Caco-2 (cell line): Measurements from ENCODE around the gene TASOR2. TPM values are rescaled to one million over a fixed set of nuclear protein-coding genes. Genes with fewer than 3 reads are reported as not detected.

Experiments used
- Bru-seq: library from RNA; stranded (reverse); fragments of 400-500 nt; gene quantifications from one replicate; lab custom pipeline; 2021; lab: Mats Ljungman, UMichigan
- BruChase-seq, 2 experiments: library from RNA; stranded (reverse); fragments of 400-500 nt; gene quantifications; one replicate each; lab custom pipeline; 2021; lab: Mats Ljungman, UMichigan
- BruUV-seq: library from RNA; stranded (reverse); fragments of 400-500 nt; replicated peaks from 2 replicates; lab custom pipeline; 2021; lab: Mats Ljungman, UMichigan
- CTCF ChIA-PET: fragments of 300-600 bp; sonication (Branson Sonifier 250); formaldehyde crosslinking; loops from one replicate; lab custom pipeline; 2022; ENCODE audit warnings: antibody characterized with exemption; lab: Charles Lee
- POLR2A ChIA-PET: fragments of 300-600 bp; sonication (Branson Sonifier 250); formaldehyde crosslinking; loops from one replicate; lab custom pipeline; 2022; ENCODE audit warnings: antibody characterized with exemption; lab: Charles Lee
- DNase-seq, 2 experiments: peaks; one replicate each; pipeline versions ENCODE4 v3.0.0 to v3.0.0-alpha.2; 2020 to 2022
- H3K27me3 ChIP-seq: replicated peaks from 2 replicates; pipeline ENCODE4 v1.6.0; 2011; ENCODE audit warnings: low read length; ENCODE audit not compliant: control insufficient read depth, insufficient read depth
- H3K36me3 ChIP-seq: 2 replicates; pipeline ENCODE4 v1.5.1; 2011; ENCODE audit warnings: low read length; ENCODE audit not compliant: control insufficient read depth, insufficient read depth
- H3K4me1 ChIP-seq: fragments of 250-450 bp; sonication (Bioruptor Pico); 2 replicates; pipeline ENCODE4 v1.5.1; 2020; ENCODE audit warnings: mild to moderate bottlenecking
- H3K4me3 ChIP-seq: 2 replicates; pipeline ENCODE4 v1.5.1; 2011; ENCODE audit warnings: low read depth, mild to moderate bottlenecking, control low read depth, low read length
- H3K9me3 ChIP-seq: fragments of 250-450 bp; sonication (Bioruptor Pico); 2 replicates; pipeline ENCODE4 v1.5.1; 2020; ENCODE audit warnings: mild to moderate bottlenecking, moderate library complexity
- H3K27ac Mint-ChIP-seq: one replicate; pipeline ENCODE4 v1.8.0; 2022; ENCODE audit warnings: mixed read lengths; ENCODE audit not compliant: unreplicated experiment
- H3K27me3 Mint-ChIP-seq: one replicate; pipeline ENCODE4 v1.8.0; 2022; ENCODE audit warnings: mixed read lengths; ENCODE audit not compliant: insufficient read depth, unreplicated experiment
- H3K36me3 Mint-ChIP-seq: one replicate; pipeline ENCODE4 v1.8.0; 2022; ENCODE audit warnings: mild to moderate bottlenecking, mixed read lengths; ENCODE audit not compliant: insufficient read depth, unreplicated experiment
- H3K4me1 Mint-ChIP-seq: one replicate; pipeline ENCODE4 v1.8.0; 2022; ENCODE audit warnings: low read depth, mixed read lengths; ENCODE audit not compliant: unreplicated experiment
- H3K4me3 Mint-ChIP-seq: one replicate; pipeline ENCODE4 v1.8.0; 2022; ENCODE audit warnings: mild to moderate bottlenecking, moderate library complexity, mixed read lengths; ENCODE audit not compliant: unreplicated experiment
- H3K9me3 Mint-ChIP-seq: one replicate; pipeline ENCODE4 v1.8.0; 2022; ENCODE audit warnings: mixed read lengths; ENCODE audit not compliant: unreplicated experiment
- intact Hi-C: fragments of 100-400 bp; cut with micrococcal nuclease; formaldehyde crosslinking; loops from one replicate; pipeline ENCODE4 v1.10.0; 2022; ENCODE audit not compliant: unreplicated experiment
- long read RNA-seq: library from polyadenylated mRNA; stranded (forward); transcript quantifications from one replicate; pipeline ENCODE4 v2.0.0, GENCODE V29; 2022
- total RNA-seq: library from RNA; stranded (reverse); gene quantifications from 2 replicates; pipeline ENCODE4 v1.2.3, GENCODE V29; 2022
- TF ChIP-seq, protein P1 (sequence below), 2 experiments: fragments of 200-600 bp in 1 of 2; IDR thresholded peaks; 1 replicate in 1 of 2; 2 replicates in 1 of 2; pipeline versions ENCODE4 v1.5.1 to v1.8.0; 2011 to 2022; ENCODE audit warnings: antibody characterized with exemption in 1 of 2, control low read depth in 1 of 2, inconsistent platforms in 1 of 2, low read depth in 1 of 2, low read length in 1 of 2, mild to moderate bottlenecking in 1 of 2, moderate library complexity in 1 of 2; ENCODE audit not compliant: insufficient read depth in 1 of 2, severe bottlenecking in 1 of 2, unreplicated experiment in 1 of 2

Gene TASOR2, protein sequence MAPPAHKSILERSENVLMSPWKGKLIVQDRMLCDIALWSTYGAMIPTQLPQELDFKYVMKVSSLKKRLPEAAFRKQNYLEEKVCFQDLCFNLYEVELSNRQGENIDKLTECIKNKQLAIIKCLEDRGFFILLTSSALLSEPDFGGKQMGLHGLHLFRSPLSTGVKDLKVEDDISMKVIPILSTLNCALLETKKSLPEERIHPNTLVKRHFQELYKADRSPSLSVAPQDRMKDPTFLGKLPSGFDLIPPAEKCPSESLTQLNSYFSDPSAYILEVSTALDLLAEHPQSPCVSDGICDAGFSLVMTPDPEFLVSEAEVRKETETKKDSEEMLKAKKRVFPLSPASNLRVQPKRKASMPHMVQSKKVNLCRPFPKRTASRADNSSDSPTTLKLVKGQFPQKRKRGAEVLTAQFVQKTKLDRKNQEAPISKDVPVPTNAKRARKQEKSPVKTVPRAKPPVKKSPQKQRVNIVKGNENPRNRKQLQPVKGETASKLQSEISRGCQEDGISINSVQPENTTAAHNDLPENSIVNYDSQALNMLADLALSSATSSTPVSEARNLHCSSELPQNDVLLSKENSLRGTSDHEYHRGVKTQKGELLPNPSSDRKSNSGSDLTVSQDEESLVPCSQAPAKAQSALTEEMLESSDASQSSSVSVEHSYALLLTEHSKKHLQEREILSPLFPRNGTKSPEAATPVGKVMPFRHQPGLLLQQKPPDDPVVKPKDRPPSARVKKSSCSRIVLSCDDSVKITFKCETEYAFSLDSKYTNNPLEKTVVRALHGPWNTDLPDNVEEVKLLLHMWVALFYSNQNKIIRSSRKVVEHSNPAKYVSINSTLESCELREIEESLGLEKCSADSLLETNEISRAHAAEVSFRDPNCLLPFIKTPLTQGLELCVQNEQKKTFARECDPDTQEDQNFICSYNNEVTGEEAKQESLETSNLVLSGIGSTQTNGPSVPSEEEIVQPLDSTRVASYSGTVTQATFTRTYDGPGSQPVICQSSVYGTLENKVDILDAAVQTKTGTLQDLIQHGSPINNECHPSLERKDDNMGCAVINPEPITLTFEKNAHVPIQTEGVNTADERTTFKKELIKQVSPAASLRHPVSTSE (N-terminal part only)
- total RNA-seq (102 and 108 TPM in 2 replicates), Bru-seq, nascent RNA (percentile 95 among the genes with signal in this experiment), BruChase-seq, experiment 1, labeled RNA remaining after a 2-hour chase (percentile 98 among the genes with signal in this experiment), BruChase-seq, experiment 2, labeled RNA remaining after a 6-hour chase (percentile 95 among the genes with signal in this experiment)
- long read RNA-seq, partial matches to known transcripts: 31 of 44 reads
- long read RNA-seq, other reads (novel, unspliced or antisense): 13 of 44 reads

DNA sequence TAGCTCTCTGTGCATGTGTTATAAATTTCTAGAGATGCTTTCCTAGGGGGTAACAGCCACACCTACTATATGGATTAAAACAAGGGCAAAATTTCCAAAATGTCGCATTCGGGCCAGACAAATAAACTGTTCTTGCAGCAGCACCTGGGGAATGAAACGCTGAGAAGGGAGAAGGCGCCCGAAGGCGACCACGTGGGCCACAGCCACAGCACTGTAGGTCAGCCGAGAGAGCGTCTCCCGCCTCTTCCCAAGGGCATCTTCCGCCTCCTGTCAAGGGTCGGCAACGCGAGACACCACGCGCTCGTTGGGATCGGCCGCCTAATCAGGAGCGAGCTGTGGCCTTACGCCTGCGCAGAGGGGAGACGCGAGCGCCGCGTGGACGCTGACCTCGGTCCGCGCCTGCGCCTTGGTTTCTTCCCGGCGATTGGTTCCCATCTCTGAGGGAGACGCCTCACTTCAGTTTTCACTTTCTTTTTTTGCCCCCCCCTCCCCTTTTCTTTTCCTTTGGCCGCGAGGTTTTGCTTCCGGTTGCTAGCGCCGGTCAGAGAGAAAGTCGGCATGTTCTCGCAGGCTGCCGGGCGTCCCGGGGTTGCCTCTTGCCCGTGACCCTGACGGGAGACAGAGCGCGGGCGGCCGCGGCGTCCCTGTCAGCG is at the start of gene TASOR2:
TASOR2 (plus strand) TSS at position 521 of the 653 bp plus-strand sequence. CDS start 35,805 bp downstream, outside the sequence.
- BruUV-seq: no TSS peak
- Mint-ChIP-seq H3K4me3 (peak within 1 kb of the TSS; percentile 86), H3K36me3 (peaks cover 31% of the 10 kb centered on the region), H3K27me3 (no peaks in the 10 kb centered on the region), H3K27ac (peak within 1 kb of the TSS; percentile 96), H3K9me3 (no peaks in the 10 kb centered on the region), H3K4me1 (peaks cover 12% of the 10 kb centered on the region)
- TF ChIP-seq, protein P1, sequence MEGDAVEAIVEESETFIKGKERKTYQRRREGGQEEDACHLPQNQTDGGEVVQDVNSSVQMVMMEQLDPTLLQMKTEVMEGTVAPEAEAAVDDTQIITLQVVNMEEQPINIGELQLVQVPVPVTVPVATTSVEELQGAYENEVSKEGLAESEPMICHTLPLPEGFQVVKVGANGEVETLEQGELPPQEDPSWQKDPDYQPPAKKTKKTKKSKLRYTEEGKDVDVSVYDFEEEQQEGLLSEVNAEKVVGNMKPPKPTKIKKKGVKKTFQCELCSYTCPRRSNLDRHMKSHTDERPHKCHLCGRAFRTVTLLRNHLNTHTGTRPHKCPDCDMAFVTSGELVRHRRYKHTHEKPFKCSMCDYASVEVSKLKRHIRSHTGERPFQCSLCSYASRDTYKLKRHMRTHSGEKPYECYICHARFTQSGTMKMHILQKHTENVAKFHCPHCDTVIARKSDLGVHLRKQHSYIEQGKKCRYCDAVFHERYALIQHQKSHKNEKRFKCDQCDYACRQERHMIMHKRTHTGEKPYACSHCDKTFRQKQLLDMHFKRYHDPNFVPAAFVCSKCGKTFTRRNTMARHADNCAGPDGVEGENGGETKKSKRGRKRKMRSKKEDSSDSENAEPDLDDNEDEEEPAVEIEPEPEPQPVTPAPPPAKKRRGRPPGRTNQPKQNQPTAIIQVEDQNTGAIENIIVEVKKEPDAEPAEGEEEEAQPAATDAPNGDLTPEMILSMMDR (IDR thresholded peaks at IDR 0.05; ENCODE audit: insufficient read depth in 1 of 2, low read depth in 1 of 2, low read length in 1 of 2, severe bottlenecking in 1 of 2, unreplicated experiment in 1 of 2): no peak
- ChIA-PET POLR2A (interaction anchor here (0.6 to 1.3 kb wide), 7 partner anchors 9 to 238 kb away, joined by 3 to 8 read pairs (median 5); partner anchors contain the start of genes FBH1 and GDI2), CTCF (interaction anchor here (0.6 to 2.3 kb wide), 4 partner anchors 31 to 89 kb away, joined by 4 to 10 read pairs (median 6); no protein-coding TSS in a partner anchor)
- Histone ChIP-seq H3K27me3 (no peaks in the 10 kb centered on the region), H3K4me3 (peak within 1 kb of the TSS; percentile 97), H3K4me1 (peaks cover 12% of the 10 kb centered on the region), H3K36me3 (no peaks in the 10 kb centered on the region; the same call in 1 of the 2 replicates), H3K9me3 (no peaks in the 10 kb centered on the region)
- DNase-seq: peak; percentile 100
- intact Hi-C loops: loop anchor here (1.0 to 5.0 kb wide), 6 partner anchors 18 to 238 kb away; partner anchors contain the start of genes ASB13, FBH1 and GDI2

DNA sequence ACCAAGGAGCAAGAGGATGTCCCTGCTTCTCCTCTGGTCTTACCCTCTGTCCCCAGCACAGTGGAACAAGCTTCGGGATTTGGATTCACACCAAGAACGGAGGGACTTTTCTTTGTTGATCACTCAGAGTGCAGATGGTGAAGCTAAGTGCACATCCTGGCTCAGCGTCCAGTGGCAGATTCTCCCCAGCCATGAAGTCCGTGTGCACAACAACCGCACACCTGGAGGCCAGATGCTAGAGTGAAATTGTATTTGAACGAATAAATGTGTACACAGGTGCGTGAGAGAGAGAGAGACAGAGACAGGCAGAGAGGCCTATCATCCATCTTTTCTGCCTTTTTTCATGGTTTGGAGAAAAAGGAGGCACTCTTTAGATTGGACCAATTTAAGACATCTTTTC is 49.7 kb upstream of the TASOR2 start:
- intact Hi-C loops: loop anchor here (5.0 kb wide), 1 partner anchor 102 kb away; no protein-coding TSS in a partner anchor
- H3K27ac Mint-ChIP-seq: no peak overlapping the region
- BruUV-seq: no TSS peak

More for the DNA sequence above, 49.7 kb upstream of the TASOR2 start:
- POLR2A ChIA-PET: no interaction called here
- peaks cover 25% of the 10 kb centered on the region for H3K4me1 Mint-ChIP-seq
- no peak for DNase-seq
- Histone ChIP-seq H3K9me3 (no peaks in the 10 kb centered on the region), H3K27me3 (no peaks in the 10 kb centered on the region), H3K36me3 (peaks cover 2% of the 10 kb centered on the region; the same call in 1 of the 2 replicates), H3K4me3 (no peak overlapping the region), H3K4me1 (peaks cover 21% of the 10 kb centered on the region)
- CTCF ChIA-PET: no interaction called here
- H3K27me3 Mint-ChIP-seq: no peaks in the 10 kb centered on the region
- H3K4me3 Mint-ChIP-seq: no peak overlapping the region
- H3K9me3 Mint-ChIP-seq: no peaks in the 10 kb centered on the region
- peaks cover 10% of the 10 kb centered on the region for H3K36me3 Mint-ChIP-seq
- TF ChIP-seq, protein P1 (IDR thresholded peaks at IDR 0.05; ENCODE audit: insufficient read depth in 1 of 2, low read depth in 1 of 2, low read length in 1 of 2, severe bottlenecking in 1 of 2, unreplicated experiment in 1 of 2): no peak
